CD14-positive monocyte (primary cell): ENCODE data around the gene GRIN1. TPM values are rescaled to one million over a fixed set of nuclear protein-coding genes. Genes with fewer than 3 reads are reported as not detected.

Source experiments
- DNase-seq, 3 donors: peaks; one replicate each; pipeline ENCODE4 v3.0.0-alpha.2; 2011 to 2022
- H2AFZ ChIP-seq: 2 replicates; pipeline ENCODE4 v1.6.0; 2012; ENCODE audit warnings: mild to moderate bottlenecking, low read depth, low read length, inconsistent platforms; ENCODE audit not compliant: insufficient read depth, poor library complexity, severe bottlenecking
- H3K27ac ChIP-seq, 2 donors: 1 replicate in 1 of 2; 2 replicates in 1 of 2; pipeline ENCODE4 v1.5.1; 2012 to 2013; ENCODE audit warnings: low read length in 2 of 2, control low read depth in 1 of 2, inconsistent platforms in 1 of 2, low read depth in 1 of 2, mild to moderate bottlenecking in 1 of 2
- H3K27me3 ChIP-seq, 2 donors: one replicate each; pipeline versions ENCODE4 v1.6.0 to v1.6.1; 2011 to 2013; ENCODE audit warnings: low read length in 2 of 2; ENCODE audit not compliant: control insufficient read depth in 2 of 2, insufficient read depth in 2 of 2
- H3K36me3 ChIP-seq, 2 donors: replicated peaks in 1 of 2; 1 replicate in 1 of 2; 2 replicates in 1 of 2; pipeline versions ENCODE4 v1.5.1 to v1.6.1; 2012 to 2013; ENCODE audit warnings: low read length in 2 of 2, control low read depth in 1 of 2, inconsistent platforms in 1 of 2, mild to moderate bottlenecking in 1 of 2; ENCODE audit not compliant: insufficient read depth in 2 of 2, control insufficient read depth in 1 of 2
- H3K4me1 ChIP-seq, 2 donors: 1 replicate in 1 of 2; 2 replicates in 1 of 2; pipeline versions ENCODE4 v1.5.1 to v1.6.1; 2012 to 2013; ENCODE audit warnings: low read length in 2 of 2, control low read depth in 1 of 2, inconsistent platforms in 1 of 2, mild to moderate bottlenecking in 1 of 2, moderate library complexity in 1 of 2; ENCODE audit not compliant: insufficient read depth in 2 of 2, control insufficient read depth in 1 of 2
- H3K4me2 ChIP-seq: replicated peaks from 2 replicates; pipeline ENCODE3; 2012; ENCODE audit warnings: low read length, moderate library complexity, mild to moderate bottlenecking; ENCODE audit not compliant: poor library complexity, severe bottlenecking; ENCODE audit errors: extremely low read depth
- H3K4me3 ChIP-seq, 3 experiments: fragments of 200-600 bp in 1 of 3; sonication (generic) in 1 of 3; replicated peaks in 1 of 3; 1 replicate in 2 of 3; 2 replicates in 1 of 3; pipeline ENCODE4 v1.5.1; 2011 to 2013; ENCODE audit warnings: low read length in 3 of 3, mild to moderate bottlenecking in 3 of 3, control low read depth in 2 of 3, low read depth in 2 of 3, inconsistent platforms in 1 of 3, moderate library complexity in 1 of 3
- H3K79me2 ChIP-seq: 2 replicates; pipeline ENCODE4 v1.6.0; 2012; ENCODE audit warnings: mild to moderate bottlenecking, control low read depth, inconsistent platforms, low read length, moderate library complexity; ENCODE audit not compliant: insufficient read depth
- H3K9ac ChIP-seq: 2 replicates; pipeline ENCODE4 v1.6.0; 2017; ENCODE audit warnings: low read length, mild to moderate bottlenecking; ENCODE audit not compliant: insufficient read depth, poor library complexity, severe bottlenecking
- H3K9me3 ChIP-seq, 2 donors: replicated peaks in 1 of 2; 1 replicate in 1 of 2; 2 replicates in 1 of 2; pipeline versions ENCODE4 v1.5.1 to v1.6.1; 2012 to 2013; ENCODE audit warnings: low read length in 2 of 2, control low read depth in 1 of 2; ENCODE audit not compliant: control insufficient read depth in 1 of 2, insufficient read depth in 1 of 2
- H4K20me1 ChIP-seq: 2 replicates; pipeline ENCODE4 v1.6.0; 2012; ENCODE audit warnings: mild to moderate bottlenecking, low read length, control low read depth, moderate library complexity; ENCODE audit not compliant: insufficient read depth
- H3K27ac Mint-ChIP-seq, 7 donors: one replicate each; pipeline ENCODE4 v1.8.0; 2020; ENCODE audit warnings: mild to moderate bottlenecking in 7 of 7, mixed read lengths in 7 of 7, moderate library complexity in 6 of 7, inconsistent platforms in 2 of 7
- H3K27me3 Mint-ChIP-seq, 3 donors: one replicate each; pipeline ENCODE4 v1.8.0; 2021 to 2022; ENCODE audit warnings: low read depth in 3 of 3, mild to moderate bottlenecking in 3 of 3, mixed read lengths in 3 of 3, moderate library complexity in 3 of 3, inconsistent platforms in 1 of 3
- H3K36me3 Mint-ChIP-seq, 2 donors: one replicate each; pipeline ENCODE4 v1.8.0; 2020; ENCODE audit warnings: mixed read lengths in 2 of 2, inconsistent platforms in 1 of 2, mild to moderate bottlenecking in 1 of 2
- H3K4me1 Mint-ChIP-seq: one replicate; pipeline ENCODE4 v1.8.0; 2020; ENCODE audit warnings: mild to moderate bottlenecking, mixed read lengths
- H3K4me3 Mint-ChIP-seq, 2 donors: one replicate each; pipeline ENCODE4 v1.8.0; 2020; ENCODE audit warnings: mild to moderate bottlenecking in 2 of 2, mixed read lengths in 2 of 2, moderate library complexity in 1 of 2
- H3K9me3 Mint-ChIP-seq, 7 donors: one replicate each; pipeline ENCODE4 v1.8.0; 2020 to 2022; ENCODE audit warnings: mixed read lengths in 7 of 7, mild to moderate bottlenecking in 6 of 7, moderate library complexity in 6 of 7, inconsistent platforms in 2 of 7
- CTCF ChIP-seq: fragments of 200-600 bp; IDR thresholded peaks from one replicate; pipeline ENCODE4 v1.8.0; 2022; ENCODE audit warnings: antibody characterized with exemption, mild to moderate bottlenecking
- WGBS: methylation state at CpG from one replicate; pipeline ENCODE4 v1.1.5; 2013; ENCODE audit warnings: missing lambda C conversion rate; ENCODE audit not compliant: insufficient coverage; 5-methylcytosine and 5-hydroxymethylcytosine counted together
- intact Hi-C, 2 donors: fragments of 100-400 bp; cut with micrococcal nuclease; formaldehyde crosslinking; loops; one replicate each; pipeline versions ENCODE4 v1.15.0 to v1.15.1; 2023
- polyA plus RNA-seq, 3 donors: library from polyadenylated mRNA; depleted of rRNA in 1 of 3; unstranded in 2 of 3; stranded (reverse) in 1 of 3; fragments of 300-500 nt in 2 of 3; fragments of >200 nt in 1 of 3; fragmentation: Illumina TruSeq in 2 of 3; gene quantifications; 1 replicate in 2 of 3; 2 replicates in 1 of 3; pipeline ENCODE4 v1.2.3, GENCODE V29; 2012 to 2021

Gene GRIN1
- polyA plus RNA-seq, 3 donors: not detected

DNA sequence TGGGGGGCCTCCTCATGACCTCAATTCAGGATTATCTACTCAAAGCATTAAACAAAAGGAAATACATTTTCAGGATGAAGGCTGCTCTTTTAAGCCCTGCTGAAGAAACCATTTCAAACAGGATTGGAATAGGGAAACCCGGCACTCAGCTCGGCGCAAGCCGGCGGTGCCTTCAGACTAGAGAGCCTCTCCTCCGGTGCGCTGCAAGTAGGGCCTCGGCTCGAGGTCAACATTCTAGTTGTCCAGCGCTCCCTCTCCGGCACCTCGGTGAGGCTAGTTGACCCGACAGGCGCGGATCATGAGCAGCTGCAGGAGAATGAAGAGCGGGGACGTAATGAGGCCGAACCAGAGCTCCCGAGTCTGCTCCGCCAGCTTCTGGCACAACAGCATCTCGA lies 65.8 kb downstream of the GRIN1 start:
- H3K9ac ChIP-seq: peak overlapping the region; percentile 92
- peaks cover 0 to 2% (median 0%) of the 10 kb centered on the region in 7 donors for H3K9me3 Mint-ChIP-seq
- H3K27ac Mint-ChIP-seq: peak overlapping the region; percentile 91 to 96 (median 93)
- H3K36me3 ChIP-seq: peaks cover 4 to 18% of the 10 kb centered on the region in 2 donors
- no peak for DNase-seq
- H3K27me3 Mint-ChIP-seq: peaks cover 0 to 1% (median 0%) of the 10 kb centered on the region in 3 donors
- peak overlapping the region; percentile 73 to 92 for H3K27ac ChIP-seq
- peak overlapping the region; percentile 86 for H2AFZ ChIP-seq
- H3K36me3 Mint-ChIP-seq: peaks cover 15 to 24% of the 10 kb centered on the region in 2 donors
- no peaks in the 10 kb centered on the region for H3K27me3 ChIP-seq
- 22% methylated on average over 21 of the region's 21 CpGs for WGBS
- no peak for TF ChIP-seq CTCF
- H3K4me1 ChIP-seq: peaks cover 35 to 52% of the 10 kb centered on the region in 2 donors
- H4K20me1 ChIP-seq: peaks cover 7% of the 10 kb centered on the region
- H3K4me3 Mint-ChIP-seq: peak overlapping the region; percentile 92 to 94
- intact Hi-C loops: loop anchor here (1.0 to 5.0 kb wide), 4 partner anchors 16 to 348 kb away; partner anchors contain the start of genes ANAPC2 (in 1 of the 2), MRPL41 (in 1 of the 2), PNPLA7 (in 1 of the 2) and SSNA1 (in 1 of the 2)
- peak overlapping the region; percentile 77 to 91 (median 84) for H3K4me3 ChIP-seq
- H3K9me3 ChIP-seq: no peaks in the 10 kb centered on the region
- peak overlapping the region; percentile 89 for H3K4me2 ChIP-seq
- peaks cover 56% of the 10 kb centered on the region for H3K79me2 ChIP-seq
- H3K4me1 Mint-ChIP-seq: peaks cover 46% of the 10 kb centered on the region

GRCh38 chr9:137205126-137206069 lies 66.4 kb downstream of the GRIN1 start, which contains the start of the genes NDOR1 and TMEM203:
TSS of gene NDOR1 (plus strand) at chr9:137205700. CDS start at chr9:137205778, 78 bp downstream.
TSS of gene TMEM203 (minus strand) at chr9:137205648. CDS start at chr9:137205414, 234 bp downstream.
- Mint-ChIP-seq H3K9me3 (peaks cover 0 to 2% (median 0%) of the 10 kb centered on the region in 7 donors), H3K27me3 (peaks cover 0 to 3% (median 0%) of the 10 kb centered on the region in 3 donors), H3K27ac (peak within 1 kb of the TSS; percentile 91 to 96 (median 93)), H3K4me3 (peak within 1 kb of the TSS; percentile 92 to 96), H3K4me1 (peaks cover 46% of the 10 kb centered on the region), H3K36me3 (peaks cover 16 to 30% of the 10 kb centered on the region in 2 donors)
- Histone ChIP-seq H3K9me3 (no peaks in the 10 kb centered on the region), H2AFZ (peak within 1 kb of the TSS; percentile 86), H3K27me3 (no peaks in the 10 kb centered on the region), H3K4me2 (peak within 1 kb of the TSS; percentile 89), H3K27ac (peak within 1 kb of the TSS; percentile 73 to 92), H3K4me3 (peak within 1 kb of the TSS; percentile 77 to 91 (median 84)), H3K9ac (peak within 1 kb of the TSS; percentile 92), H3K4me1 (peaks cover 35 to 50% of the 10 kb centered on the region in 2 donors), H3K36me3 (peaks cover 4 to 24% of the 10 kb centered on the region in 2 donors), H4K20me1 (peaks cover 7% of the 10 kb centered on the region), H3K79me2 (peaks cover 56% of the 10 kb centered on the region)
- TF ChIP-seq CTCF: no peak
- peak; percentile 85 to 87 (median 86) for DNase-seq
- under 1% methylated on average over 98 of the region's 98 CpGs for WGBS
- intact Hi-C loops: loop anchor here (1.0 to 2.0 kb wide), 2 partner anchors 17 to 18 kb away; partner anchors contain the start of genes ANAPC2 (in 1 of the 2) and SSNA1 (in 1 of the 2)
